ENCODE measurements around the gene TOM1L2.

TOM1L2 gene

DNA sequence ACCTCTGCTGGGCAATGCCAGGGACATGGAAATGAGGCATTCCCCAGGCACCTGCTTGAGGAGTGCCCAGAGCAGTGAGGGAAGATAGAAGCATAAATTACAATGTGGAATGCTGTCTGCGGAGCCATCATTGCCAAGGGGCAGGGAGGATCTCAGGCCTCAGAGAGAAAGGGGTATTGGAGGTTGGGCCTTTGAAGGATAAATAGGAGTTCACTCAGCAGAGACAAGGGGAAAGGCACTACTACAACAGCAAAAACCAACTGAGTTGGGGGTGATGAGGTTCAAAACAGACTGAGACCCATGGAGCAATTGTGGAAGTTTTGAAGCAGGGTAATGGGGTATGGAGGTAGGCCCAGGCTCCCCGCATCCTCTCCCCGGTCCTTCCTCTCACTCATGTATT is 168.2 kb downstream of the TOM1L2 start:
- TF ChIP-seq, protein P1, sequence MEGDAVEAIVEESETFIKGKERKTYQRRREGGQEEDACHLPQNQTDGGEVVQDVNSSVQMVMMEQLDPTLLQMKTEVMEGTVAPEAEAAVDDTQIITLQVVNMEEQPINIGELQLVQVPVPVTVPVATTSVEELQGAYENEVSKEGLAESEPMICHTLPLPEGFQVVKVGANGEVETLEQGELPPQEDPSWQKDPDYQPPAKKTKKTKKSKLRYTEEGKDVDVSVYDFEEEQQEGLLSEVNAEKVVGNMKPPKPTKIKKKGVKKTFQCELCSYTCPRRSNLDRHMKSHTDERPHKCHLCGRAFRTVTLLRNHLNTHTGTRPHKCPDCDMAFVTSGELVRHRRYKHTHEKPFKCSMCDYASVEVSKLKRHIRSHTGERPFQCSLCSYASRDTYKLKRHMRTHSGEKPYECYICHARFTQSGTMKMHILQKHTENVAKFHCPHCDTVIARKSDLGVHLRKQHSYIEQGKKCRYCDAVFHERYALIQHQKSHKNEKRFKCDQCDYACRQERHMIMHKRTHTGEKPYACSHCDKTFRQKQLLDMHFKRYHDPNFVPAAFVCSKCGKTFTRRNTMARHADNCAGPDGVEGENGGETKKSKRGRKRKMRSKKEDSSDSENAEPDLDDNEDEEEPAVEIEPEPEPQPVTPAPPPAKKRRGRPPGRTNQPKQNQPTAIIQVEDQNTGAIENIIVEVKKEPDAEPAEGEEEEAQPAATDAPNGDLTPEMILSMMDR (conservative IDR thresholded peaks at IDR 0.05; ENCODE audit: low read depth, low read length): no peak
- H3K4me3 ChIP-seq (IDR thresholded peaks at IDR 0.05; ENCODE audit: insufficient read depth, low read depth, low read length): no peak overlapping the region
- no peaks in the 10 kb centered on the region for H3K79me2 ChIP-seq (ENCODE audit: insufficient read depth, low read depth)
- peaks cover 13% of the 10 kb centered on the region for H3K4me1 ChIP-seq (ENCODE audit: low read depth, poor library complexity, severe bottlenecking)
- no peak overlapping the region for H2AFZ ChIP-seq (ENCODE audit: low read depth)
- H3K4me2 ChIP-seq: no peak overlapping the region
- H3K9ac ChIP-seq: no peak overlapping the region
- H3K27me3 ChIP-seq (ENCODE audit: insufficient read depth, low read depth): no peaks in the 10 kb centered on the region
- H3K27ac ChIP-seq: no peak overlapping the region
- H4K20me1 ChIP-seq (ENCODE audit: insufficient read depth): no peaks in the 10 kb centered on the region
- no peaks in the 10 kb centered on the region for H3K36me3 ChIP-seq (ENCODE audit: insufficient read depth)

DNA sequence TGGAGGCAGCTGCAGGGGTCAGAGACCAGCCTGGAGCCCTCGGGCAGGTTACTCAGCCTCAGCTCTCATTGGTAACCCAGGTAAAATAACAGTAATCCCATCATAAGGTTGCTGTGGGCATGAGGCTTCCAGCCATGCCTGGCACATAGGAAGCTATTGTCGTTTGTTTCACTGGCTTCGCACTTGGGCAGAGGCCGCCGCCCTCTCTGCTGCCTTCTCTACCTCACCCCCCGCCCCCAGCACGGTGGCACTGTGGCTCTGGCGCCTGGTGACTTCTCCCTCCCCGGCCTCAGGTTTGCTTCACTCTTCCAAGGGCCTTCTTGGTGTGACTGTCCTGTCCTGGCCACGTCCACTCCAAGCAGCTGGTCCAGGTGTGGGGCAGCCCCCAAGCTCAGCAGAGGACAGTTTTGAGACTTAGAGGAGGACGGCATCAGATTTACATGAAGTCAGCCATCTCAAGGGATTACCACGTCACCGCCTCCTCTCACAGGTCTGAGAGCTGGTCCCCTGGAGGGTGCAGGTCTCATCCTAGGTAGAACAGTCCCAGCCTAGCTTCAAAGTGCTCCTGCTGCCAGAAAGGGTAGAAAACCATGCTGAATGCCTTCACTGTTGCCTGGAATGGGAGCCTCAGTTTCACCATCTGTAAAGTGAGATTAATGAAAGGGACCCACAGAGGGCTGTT is 170.3 kb downstream of the TOM1L2 start:
- Histone ChIP-seq H3K9ac (no peak overlapping the region), H2AFZ (ENCODE audit: low read depth) (no peak overlapping the region), H3K36me3 (ENCODE audit: insufficient read depth) (no peaks in the 10 kb centered on the region), H3K4me3 (IDR thresholded peaks at IDR 0.05; ENCODE audit: insufficient read depth, low read depth, low read length) (no peak overlapping the region), H3K4me2 (no peak overlapping the region), H4K20me1 (ENCODE audit: insufficient read depth) (no peaks in the 10 kb centered on the region), H3K4me1 (ENCODE audit: low read depth, poor library complexity, severe bottlenecking) (no peaks in the 10 kb centered on the region), H3K27me3 (ENCODE audit: insufficient read depth, low read depth) (no peaks in the 10 kb centered on the region), H3K79me2 (ENCODE audit: insufficient read depth, low read depth) (no peaks in the 10 kb centered on the region), H3K27ac (no peak overlapping the region)
- TF ChIP-seq, protein P1 (conservative IDR thresholded peaks at IDR 0.05; ENCODE audit: low read depth, low read length): no peak

DNA sequence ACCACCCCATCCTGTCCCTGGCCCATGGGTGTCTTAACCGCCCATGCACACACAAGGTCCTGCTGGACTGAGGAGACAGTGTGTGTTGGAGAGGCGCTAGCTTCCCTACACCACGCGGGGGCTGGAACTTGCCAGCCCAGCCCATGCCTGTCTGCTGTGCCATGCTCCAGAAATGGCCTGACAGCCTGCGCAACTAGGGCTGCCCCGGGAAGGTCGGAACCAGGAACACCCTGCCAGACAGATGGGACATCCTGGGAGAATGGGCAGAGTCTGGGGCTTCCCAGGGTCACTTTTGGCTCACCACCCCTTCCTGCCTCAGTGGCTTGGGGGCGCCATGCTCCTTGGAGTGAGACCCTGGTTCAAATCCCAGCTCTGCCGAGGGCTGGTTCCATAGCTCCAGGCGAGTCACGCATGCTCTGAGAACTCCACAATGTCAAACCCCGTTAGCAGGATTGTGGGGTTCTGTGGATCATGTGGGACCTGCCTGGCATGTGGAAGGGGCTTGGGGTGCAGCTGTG is 171.6 kb downstream of the TOM1L2 start:
- H4K20me1 ChIP-seq (ENCODE audit: insufficient read depth): no peaks in the 10 kb centered on the region
- TF ChIP-seq, protein P1 (conservative IDR thresholded peaks at IDR 0.05; ENCODE audit: low read depth, low read length): no peak
- no peaks in the 10 kb centered on the region for H3K79me2 ChIP-seq (ENCODE audit: insufficient read depth, low read depth)
- no peak overlapping the region for H2AFZ ChIP-seq (ENCODE audit: low read depth)
- H3K27me3 ChIP-seq (ENCODE audit: insufficient read depth, low read depth): no peaks in the 10 kb centered on the region
- no peak overlapping the region for H3K4me2 ChIP-seq
- no peaks in the 10 kb centered on the region for H3K36me3 ChIP-seq (ENCODE audit: insufficient read depth)
- H3K4me1 ChIP-seq (ENCODE audit: low read depth, poor library complexity, severe bottlenecking): no peaks in the 10 kb centered on the region
- no peak overlapping the region for H3K9ac ChIP-seq
- no peak overlapping the region for H3K4me3 ChIP-seq (IDR thresholded peaks at IDR 0.05; ENCODE audit: insufficient read depth, low read depth, low read length)
- no peak overlapping the region for H3K27ac ChIP-seq

DNA sequence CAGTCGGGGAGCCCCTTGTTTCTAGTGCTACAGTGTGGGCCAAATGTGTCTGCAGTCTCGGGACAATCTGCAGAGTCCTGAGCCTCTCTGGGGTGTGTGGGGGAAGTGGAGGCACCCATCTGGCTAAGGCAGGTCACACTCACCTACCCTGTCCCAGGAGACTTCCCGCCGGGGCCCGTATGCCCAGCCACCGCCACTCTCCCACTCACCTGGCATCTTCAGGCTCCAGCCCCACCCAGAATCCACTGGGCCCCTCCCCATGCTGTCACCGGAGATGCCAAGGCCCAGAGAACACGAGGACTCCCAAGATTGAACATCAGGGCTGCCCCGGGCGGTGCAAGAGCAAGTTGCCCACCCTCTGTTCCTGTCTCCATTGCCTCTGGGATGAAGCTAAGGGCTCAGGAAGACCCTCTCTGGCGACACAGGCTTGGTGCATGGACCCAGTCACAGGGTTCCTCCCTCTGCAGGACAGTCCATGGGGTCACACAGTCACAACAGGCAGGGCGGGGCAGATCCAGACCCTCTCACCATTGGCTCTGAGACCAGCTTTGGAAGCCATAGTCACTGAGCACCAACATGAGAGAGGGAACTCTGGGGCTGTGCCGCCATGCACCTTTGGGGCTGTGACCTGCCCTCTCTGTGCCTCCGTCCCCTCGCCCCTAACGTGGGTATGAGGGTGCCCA is 173.5 kb downstream of the TOM1L2 start:
- Histone ChIP-seq H3K36me3 (ENCODE audit: insufficient read depth) (no peaks in the 10 kb centered on the region), H3K27me3 (ENCODE audit: insufficient read depth, low read depth) (no peaks in the 10 kb centered on the region), H3K4me2 (no peak overlapping the region), H3K79me2 (ENCODE audit: insufficient read depth, low read depth) (no peaks in the 10 kb centered on the region), H4K20me1 (ENCODE audit: insufficient read depth) (no peaks in the 10 kb centered on the region), H3K27ac (no peak overlapping the region), H3K4me1 (ENCODE audit: low read depth, poor library complexity, severe bottlenecking) (no peaks in the 10 kb centered on the region), H3K9ac (no peak overlapping the region), H2AFZ (ENCODE audit: low read depth) (no peak overlapping the region), H3K4me3 (IDR thresholded peaks at IDR 0.05; ENCODE audit: insufficient read depth, low read depth, low read length) (no peak overlapping the region)
- TF ChIP-seq, protein P1 (conservative IDR thresholded peaks at IDR 0.05; ENCODE audit: low read depth, low read length): no peak
